AML-193 (cell line): Measurements from ENCODE around the gene NPAS3.

Experiments used
- DNase-seq, 2 experiments: peaks; one replicate each; lab custom pipeline; 2025; lab: John Stamatoyannopoulos, UW

NPAS3 gene

GRCh38 chr14:33762161-33762851 is 823.6 kb downstream of the NPAS3 start:
- DNase-seq: no peak

- DNase-seq: no peak
These were observed 826.4 kb downstream of the NPAS3 start for GRCh38 chr14:33764876-33765650.

DNA sequence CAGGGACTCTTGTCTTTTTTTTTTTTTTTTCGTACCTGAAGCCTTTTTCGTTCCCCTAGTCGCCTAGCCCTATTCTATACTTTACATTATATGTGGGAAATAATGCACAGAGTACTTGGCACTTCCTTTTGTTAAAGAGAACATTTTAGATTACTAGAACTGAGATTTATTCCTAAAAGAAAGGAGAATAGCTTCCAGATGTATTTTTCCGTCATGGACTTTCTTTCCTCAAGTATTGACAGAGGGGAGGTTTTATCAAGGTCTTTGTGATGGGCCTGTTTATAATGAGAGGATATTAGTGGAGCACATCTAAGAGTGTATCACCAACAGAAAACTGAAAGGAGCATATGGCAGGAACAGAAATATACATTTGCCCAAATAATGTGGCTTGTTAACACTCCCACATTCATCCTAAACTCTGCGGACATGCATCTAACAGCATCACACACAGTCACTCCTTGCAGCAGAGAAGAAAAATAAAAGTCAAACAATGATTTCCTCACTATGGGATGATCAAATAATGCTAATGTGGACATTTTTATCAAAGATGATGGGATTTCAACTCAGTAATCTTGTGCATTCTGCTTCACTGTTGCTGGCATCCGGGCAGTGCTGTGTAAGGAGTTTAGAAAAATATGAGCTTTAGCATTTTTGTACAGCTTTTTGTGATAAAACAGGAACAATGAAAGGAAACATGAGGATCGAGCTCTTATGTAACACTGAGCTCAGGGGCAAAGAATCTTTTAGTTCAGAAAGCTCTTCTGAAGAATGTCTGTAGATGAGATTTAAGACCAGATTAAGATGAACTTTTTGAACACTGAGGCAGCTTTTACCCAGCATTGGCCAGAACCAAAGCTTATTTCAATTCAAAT is 829.1 kb downstream of the NPAS3 start:
- no peak for DNase-seq

GRCh38 chr14:33768458-33768830 is 829.8 kb downstream of the NPAS3 start:
- DNase-seq: no peak

DNA sequence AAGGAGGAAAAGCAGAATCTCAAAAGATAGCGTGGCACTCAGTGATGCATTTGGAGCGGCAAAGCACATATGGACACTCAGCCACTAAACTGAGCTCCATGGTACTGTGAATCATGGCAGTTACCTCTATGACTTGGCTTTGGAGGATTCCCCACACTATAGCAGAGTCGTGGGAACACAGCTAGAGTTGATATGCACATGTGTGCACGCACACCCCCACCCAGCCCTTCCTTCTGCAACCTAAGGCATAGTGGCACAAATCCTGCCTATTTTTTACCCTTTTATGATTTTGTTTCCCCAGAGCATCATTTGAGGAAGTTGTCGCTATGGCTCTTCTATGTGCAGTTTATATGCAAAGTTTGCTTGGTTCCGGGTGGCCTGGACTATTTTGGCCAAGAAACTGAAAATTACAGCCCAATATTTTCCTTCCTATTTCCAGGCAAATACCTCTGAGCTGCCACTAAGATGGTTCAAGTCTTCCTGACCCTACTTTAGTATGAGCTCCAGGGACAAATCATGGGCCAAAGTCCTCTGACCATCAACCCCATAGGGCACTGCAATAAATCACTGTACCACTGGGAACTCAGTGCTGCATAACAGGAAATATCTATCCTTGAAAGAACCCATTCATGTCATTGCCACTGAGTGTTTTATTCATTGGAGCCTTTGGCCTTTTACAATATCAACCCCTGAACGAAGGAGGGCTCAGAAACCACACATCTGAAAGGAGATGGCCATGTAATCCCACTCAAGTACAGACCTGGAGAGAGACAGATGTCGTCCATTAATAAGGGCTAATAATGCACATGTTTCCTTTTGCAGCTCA is 834.7 kb downstream of the NPAS3 start:
- no peak for DNase-seq

- no peak for DNase-seq
These were observed 835.5 kb downstream of the NPAS3 start for GRCh38 chr14:33774161-33774560.

GRCh38 chr14:33774723-33775470 is 836.2 kb downstream of the NPAS3 start:
- DNase-seq: no peak

- no peak for DNase-seq
These were observed 838.2 kb downstream of the NPAS3 start for GRCh38 chr14:33776871-33777270.

- no peak for DNase-seq
These were observed 839.0 kb downstream of the NPAS3 start for GRCh38 chr14:33777681-33778080.

- DNase-seq: no peak
These were observed 841.4 kb downstream of the NPAS3 start for GRCh38 chr14:33780035-33780434.

DNA sequence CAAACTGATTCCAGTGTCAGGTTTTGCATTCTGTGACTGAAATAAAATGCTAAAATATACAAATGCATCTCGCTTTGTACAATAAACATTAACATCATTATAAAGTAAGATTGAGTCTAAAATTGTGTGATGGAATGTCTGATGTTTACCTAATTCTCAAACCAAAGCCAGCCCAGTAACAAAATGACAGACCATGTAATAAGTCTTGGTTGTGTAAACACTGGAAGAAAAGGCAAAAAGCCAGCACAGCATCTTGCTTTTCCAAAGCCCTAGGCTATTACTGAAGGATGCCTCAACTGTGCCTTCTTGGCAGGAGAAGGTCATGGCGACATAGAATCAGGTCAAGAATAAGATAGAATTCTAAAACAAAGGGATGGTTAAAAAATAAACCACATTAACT is 842.6 kb downstream of the NPAS3 start:
- no peak for DNase-seq

DNA sequence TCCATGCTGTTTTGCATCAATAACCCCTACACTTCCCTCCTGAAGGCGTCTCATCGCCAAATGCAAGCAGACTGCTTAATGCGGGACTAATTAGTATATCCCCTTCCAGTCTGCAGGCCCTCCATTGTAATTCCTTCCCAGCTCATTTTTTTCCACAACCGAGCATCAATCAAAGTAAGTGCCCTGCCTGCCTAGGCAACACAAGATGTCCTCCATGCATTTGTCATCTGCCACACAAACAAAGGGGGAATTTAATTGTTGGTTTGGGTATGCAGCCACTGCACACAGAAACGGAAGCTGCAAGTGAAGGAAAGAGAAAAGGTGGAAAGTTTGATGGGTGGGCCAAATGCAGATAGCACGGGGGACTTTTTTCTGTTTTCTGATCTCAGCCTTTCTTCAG is 844.2 kb downstream of the NPAS3 start:
- no peak for DNase-seq

DNA sequence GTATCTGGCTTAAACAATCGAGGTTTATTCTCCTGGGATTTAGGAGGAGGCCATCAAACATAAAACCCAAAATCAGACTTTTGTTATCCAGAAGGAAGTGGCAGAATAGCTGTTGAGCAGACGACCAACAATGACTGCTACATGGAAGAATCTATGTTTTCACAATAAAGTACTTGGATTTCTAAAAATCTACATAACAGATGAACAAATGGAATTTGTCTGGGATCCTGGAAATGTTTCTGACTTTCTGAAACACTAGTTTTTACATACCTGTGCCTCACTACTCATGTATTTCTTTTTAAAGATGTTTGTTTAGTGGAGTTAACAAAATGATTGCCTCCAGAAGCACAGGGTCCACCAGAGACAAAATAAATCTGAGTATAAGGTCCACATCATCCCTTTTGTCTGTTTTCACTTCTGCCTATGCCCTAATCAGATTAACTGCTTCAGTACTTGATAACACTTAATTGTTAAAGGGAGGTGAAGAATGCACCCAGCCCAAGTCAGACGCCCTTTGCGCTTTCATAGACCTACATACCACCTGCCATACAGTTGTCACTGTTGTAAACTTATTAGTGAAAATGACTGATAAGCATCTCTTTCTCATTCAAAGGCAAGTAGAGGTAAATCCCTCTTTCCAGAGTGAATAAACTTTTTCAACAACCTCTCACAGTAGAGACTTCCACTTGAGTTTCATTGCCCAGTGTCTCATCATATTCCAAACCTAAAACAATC is 847.6 kb downstream of the NPAS3 start:
- no peak for DNase-seq

DNA sequence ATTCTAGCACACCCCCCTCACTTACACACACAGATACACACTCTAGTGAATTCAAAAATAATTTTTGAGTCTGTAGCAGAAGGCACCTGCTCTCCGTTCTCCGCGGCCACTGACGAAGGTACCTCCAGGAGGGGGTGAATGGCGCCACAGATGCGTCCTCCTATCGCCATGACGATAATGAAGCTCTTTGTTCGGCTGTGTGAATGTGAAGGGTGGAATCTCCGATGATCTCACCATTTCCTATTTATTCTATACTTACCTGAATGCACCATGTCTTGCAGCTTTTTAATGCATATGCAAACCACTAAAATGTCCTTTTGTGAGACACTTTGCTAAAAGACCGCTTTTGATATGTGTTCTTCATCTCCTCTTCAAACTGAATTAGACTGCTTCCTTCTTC is 849.5 kb downstream of the NPAS3 start:
- DNase-seq: no peak

DNA sequence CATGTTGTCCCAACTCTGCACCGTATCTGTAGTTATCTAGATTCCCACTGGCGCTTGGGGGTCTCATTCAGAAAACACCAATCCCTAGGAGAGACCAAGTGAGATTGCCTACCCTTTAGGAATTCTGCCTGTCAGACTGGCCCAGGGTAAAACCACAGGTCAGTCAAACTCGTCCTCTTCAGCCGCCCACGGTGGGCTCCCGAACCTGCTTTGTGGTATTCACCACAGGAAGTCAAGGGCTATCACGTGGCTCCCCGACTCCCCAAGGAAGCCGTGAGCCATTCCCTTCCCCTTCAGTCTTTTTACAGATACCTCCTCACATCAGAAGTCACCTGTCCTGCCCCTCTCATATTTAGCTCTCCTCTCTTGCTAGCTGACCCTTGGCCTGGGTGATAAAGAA is 852.3 kb downstream of the NPAS3 start:
- DNase-seq: no peak

- no peak for DNase-seq
These were observed 853.5 kb downstream of the NPAS3 start for GRCh38 chr14:33792009-33792719.

DNA sequence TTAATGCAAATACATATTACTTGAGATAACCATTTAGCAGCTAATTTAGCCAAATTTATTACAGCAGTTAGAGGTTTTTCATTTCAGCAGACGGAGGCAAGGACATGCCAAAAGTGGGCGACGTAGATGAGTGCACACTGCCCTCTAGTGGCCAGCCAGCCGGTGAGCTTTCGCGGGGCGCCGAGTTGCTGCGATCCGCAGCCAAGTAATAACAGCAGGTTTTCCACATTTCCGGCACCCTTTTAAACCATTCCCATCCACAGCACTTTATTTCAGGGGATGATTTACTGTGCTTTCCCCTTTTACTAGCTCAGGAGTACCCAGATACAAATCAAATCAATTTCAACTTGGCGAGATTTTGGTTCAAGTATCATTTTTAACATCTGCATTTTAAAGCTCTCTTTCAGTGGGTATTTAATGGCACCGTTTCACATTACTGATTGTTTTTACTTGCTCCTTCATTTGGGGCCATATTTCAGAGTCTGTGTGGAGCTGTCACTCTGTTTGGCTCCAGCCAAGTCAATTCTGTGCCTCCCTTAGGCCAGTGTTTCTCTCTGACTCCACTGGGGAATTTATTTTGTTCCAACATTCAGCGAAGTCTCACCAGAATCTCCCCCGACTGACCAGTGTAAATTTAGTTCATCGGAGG is 854.2 kb downstream of the NPAS3 start:
- DNase-seq: peak; percentile 27 to 46

DNA sequence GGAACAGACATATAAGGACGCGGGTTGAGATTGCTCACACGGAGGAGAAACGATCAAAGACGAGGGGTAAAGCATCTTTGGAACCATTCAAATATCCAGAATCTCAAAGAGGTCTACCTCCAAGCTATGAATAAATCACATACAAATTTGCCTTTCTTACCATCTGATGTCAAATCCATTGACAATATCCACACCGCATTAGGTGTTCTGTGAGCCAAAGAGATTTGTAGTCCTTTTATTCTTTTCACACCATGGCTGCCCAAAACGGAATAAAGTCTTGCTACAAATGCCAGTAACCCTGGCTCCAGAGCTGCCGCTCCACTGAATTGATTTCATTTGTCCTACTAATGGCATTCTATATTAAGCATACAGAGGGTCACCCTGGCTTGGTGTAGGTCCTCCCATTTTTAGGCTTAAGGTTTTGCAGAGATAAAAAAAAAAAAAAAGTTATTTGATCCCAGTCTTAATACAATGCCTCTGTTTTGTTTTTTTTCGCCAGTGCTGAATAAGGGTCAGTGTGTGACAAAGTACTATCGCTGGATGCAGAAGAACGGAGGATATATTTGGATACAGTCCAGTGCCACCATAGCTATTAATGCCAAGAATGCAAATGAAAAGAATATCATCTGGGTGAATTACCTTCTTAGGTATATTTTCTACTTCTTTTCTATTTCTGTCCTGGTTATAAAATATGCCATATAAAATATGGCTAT is 854.9 kb downstream of the NPAS3 start:
- DNase-seq: no peak
